GM23248 (cell line): Measurements from ENCODE around the gene FAM168A. TPM values are rescaled to one million over a fixed set of nuclear protein-coding genes. Genes with fewer than 3 reads are reported as not detected.
"Not testable (repeated sequence)": the region's sequence is repeated elsewhere in the genome, so short reads cannot be mapped to it uniquely, and the experiment has no call there.

Experiments
- DNase-seq: peaks from one replicate; pipeline ENCODE4 v3.0.0-alpha.2; 2015
- H2AFZ ChIP-seq: fragments of 200-600 bp; sonication (generic); 2 replicates; pipeline ENCODE4 v1.6.1; 2016; ENCODE audit warnings: antibody characterized with exemption
- H3F3A ChIP-seq: fragments of 200-600 bp; sonication (generic); 2 replicates; pipeline ENCODE4 v1.6.1; 2016; ENCODE audit warnings: mild to moderate bottlenecking, antibody characterized with exemption, mixed run types; ENCODE audit not compliant: insufficient read depth
- H3K27ac ChIP-seq: fragments of 200-600 bp; sonication (generic); 2 replicates; pipeline ENCODE4 v1.5.1; 2016; ENCODE audit warnings: mild to moderate bottlenecking
- H3K27me3 ChIP-seq: fragments of 200-600 bp; sonication (generic); replicated peaks from 2 replicates; pipeline ENCODE4 v1.6.1; 2016; ENCODE audit warnings: mild to moderate bottlenecking; ENCODE audit not compliant: insufficient read depth
- H3K36me3 ChIP-seq: fragments of 200-600 bp; sonication (generic); 2 replicates; pipeline ENCODE4 v1.6.1; 2016; ENCODE audit warnings: low read depth, mild to moderate bottlenecking
- H3K4me1 ChIP-seq: fragments of 200-600 bp; sonication (generic); 2 replicates; pipeline ENCODE4 v1.6.1; 2016; ENCODE audit warnings: mild to moderate bottlenecking; ENCODE audit not compliant: insufficient read depth
- H3K4me2 ChIP-seq: fragments of 200-600 bp; sonication (generic); one replicate; pipeline ENCODE4 v1.6.1; 2016; ENCODE audit warnings: mild to moderate bottlenecking; ENCODE audit not compliant: unreplicated experiment
- H3K4me3 ChIP-seq: fragments of 200-600 bp; sonication (generic); 2 replicates; pipeline ENCODE4 v1.5.1; 2016; ENCODE audit warnings: mild to moderate bottlenecking
- H3K79me2 ChIP-seq: fragments of 200-600 bp; sonication (generic); 2 replicates; pipeline ENCODE4 v1.6.1; 2016; ENCODE audit warnings: mild to moderate bottlenecking; ENCODE audit not compliant: insufficient read depth
- H3K9ac ChIP-seq: fragments of 200-600 bp; sonication (generic); 2 replicates; pipeline ENCODE4 v1.6.1; 2016; ENCODE audit warnings: mild to moderate bottlenecking
- H3K9me2 ChIP-seq: fragments of 200-600 bp; sonication (generic); 2 replicates; pipeline ENCODE4 v1.6.1; 2016; ENCODE audit warnings: mixed run types, mild to moderate bottlenecking, moderate library complexity; ENCODE audit not compliant: insufficient read depth
- H3K9me3 ChIP-seq: fragments of 200-600 bp; sonication (generic); one replicate; pipeline ENCODE4 v1.6.1; 2017; ENCODE audit warnings: low read depth
- H4K20me1 ChIP-seq: fragments of 200-600 bp; sonication (generic); 2 replicates; pipeline ENCODE4 v1.6.0; 2016; ENCODE audit not compliant: insufficient read depth
- EZH2 ChIP-seq: fragments of 200-600 bp; sonication (generic); IDR thresholded peaks from 2 replicates; pipeline ENCODE4 v1.6.1; 2018; ENCODE audit warnings: antibody characterized with exemption, mild to moderate bottlenecking; ENCODE audit not compliant: insufficient read depth, poor library complexity, severe bottlenecking
- EZH2phosphoT487 ChIP-seq: fragments of 200-600 bp; sonication (generic); IDR thresholded peaks from 2 replicates; pipeline ENCODE4 v1.6.1; 2018; ENCODE audit warnings: antibody characterized with exemption, moderate library complexity, mild to moderate bottlenecking, low read depth; ENCODE audit not compliant: insufficient read depth
- WGBS, 2 experiments: methylation state at CpG; one replicate each; pipeline ENCODE4 v1.1.6; 2015 to 2017; ENCODE audit warnings: low lambda C conversion rate in 2 of 2, low coverage in 1 of 2; ENCODE audit errors: missing lambda C conversion rate in 2 of 2; 5-methylcytosine and 5-hydroxymethylcytosine counted together
- in situ Hi-C: fragments of 300-500 bp; cut with MboI; formaldehyde crosslinking; loops from 2 replicates; pipeline ENCODE4 v1.15.0; 2020
- polyA plus RNA-seq: library from polyadenylated mRNA; unstranded; fragments of >200 nt; fragmentation: Nextera tagmentation; extraction: Ambion mirVana; gene quantifications from 2 replicates; pipeline ENCODE4 v1.2.1, GENCODE V29; 2016
- total RNA-seq: library from RNA; depleted of rRNA; stranded (reverse); fragments of >200 nt; shearing (Covaris generic); gene quantifications from 2 replicates; pipeline ENCODE4 v1.2.3, GENCODE V29; 2014

Gene FAM168A
- total and polyA plus RNA-seq, 2 experiments from 2014 or later = 9.1 to 26.4 TPM

- Histone ChIP-seq H3K9me2 (no peaks in the 10 kb centered on the region), H3K9me3 (no peaks in the 10 kb centered on the region), H3K4me3 (no peak overlapping the region), H2AFZ (no peak overlapping the region), H3K9ac (no peak overlapping the region), H3K36me3 (no peaks in the 10 kb centered on the region), H4K20me1 (no peaks in the 10 kb centered on the region), H3K27ac (no peak overlapping the region), H3K4me2 (no peak overlapping the region), H3K79me2 (peaks cover 85% of the 10 kb centered on the region), H3F3A (peaks cover 27% of the 10 kb centered on the region), H3K27me3 (no peaks in the 10 kb centered on the region), H3K4me1 (peaks cover 13% of the 10 kb centered on the region)
- no peak for DNase-seq
- in situ Hi-C loops = no loop called here
- TF ChIP-seq EZH2 (no peak), EZH2phosphoT487 (no peak)
- WGBS, 2 experiments = 92 to 97% methylated on average over 2 of the region's 2 CpGs
Observed at GRCh38 chr11:73477518-73477917, 120.4 kb downstream of the FAM168A start.

- H3K79me2 ChIP-seq = peaks cover 84% of the 10 kb centered on the region
- no peak overlapping the region for H3K9ac ChIP-seq
- peaks cover 6% of the 10 kb centered on the region for H3K4me1 ChIP-seq
- in situ Hi-C loops = no loop called here
- no peaks in the 10 kb centered on the region for H3K9me3 ChIP-seq
- H3K4me3 ChIP-seq = no peak overlapping the region
- no peak for DNase-seq
- peaks cover 14% of the 10 kb centered on the region for H3F3A ChIP-seq
- no peak for TF ChIP-seq EZH2
- no peak for TF ChIP-seq EZH2phosphoT487
- H3K27ac ChIP-seq = no peak overlapping the region
- no peaks in the 10 kb centered on the region for H4K20me1 ChIP-seq
- H3K27me3 ChIP-seq = no peaks in the 10 kb centered on the region
- no peaks in the 10 kb centered on the region for H3K36me3 ChIP-seq
- H3K4me2 ChIP-seq = no peak overlapping the region
- no peak overlapping the region for H2AFZ ChIP-seq
- no peaks in the 10 kb centered on the region for H3K9me2 ChIP-seq
Observed at GRCh38 chr11:73475549-73476095, 122.3 kb downstream of the FAM168A start.

GRCh38 chr11:73473252-73473651 is 124.7 kb downstream of the FAM168A start:
- Histone ChIP-seq H3K4me1 (no peaks in the 10 kb centered on the region), H3K27me3 (no peaks in the 10 kb centered on the region), H3K4me2 (no peak overlapping the region), H3K36me3 (no peaks in the 10 kb centered on the region), H3K9me2 (no peaks in the 10 kb centered on the region), H3K27ac (no peak overlapping the region), H3K9ac (no peak overlapping the region), H2AFZ (no peak overlapping the region), H3K9me3 (no peaks in the 10 kb centered on the region), H4K20me1 (no peaks in the 10 kb centered on the region), H3F3A (no peaks in the 10 kb centered on the region), H3K79me2 (peaks cover 77% of the 10 kb centered on the region), H3K4me3 (no peak overlapping the region)
- WGBS, 2 experiments = 94 to 100% methylated on average over 1 of the region's 1 CpG
- in situ Hi-C loops = no loop called here
- TF ChIP-seq EZH2 (no peak), EZH2phosphoT487 (no peak)
- DNase-seq = no peak

DNA sequence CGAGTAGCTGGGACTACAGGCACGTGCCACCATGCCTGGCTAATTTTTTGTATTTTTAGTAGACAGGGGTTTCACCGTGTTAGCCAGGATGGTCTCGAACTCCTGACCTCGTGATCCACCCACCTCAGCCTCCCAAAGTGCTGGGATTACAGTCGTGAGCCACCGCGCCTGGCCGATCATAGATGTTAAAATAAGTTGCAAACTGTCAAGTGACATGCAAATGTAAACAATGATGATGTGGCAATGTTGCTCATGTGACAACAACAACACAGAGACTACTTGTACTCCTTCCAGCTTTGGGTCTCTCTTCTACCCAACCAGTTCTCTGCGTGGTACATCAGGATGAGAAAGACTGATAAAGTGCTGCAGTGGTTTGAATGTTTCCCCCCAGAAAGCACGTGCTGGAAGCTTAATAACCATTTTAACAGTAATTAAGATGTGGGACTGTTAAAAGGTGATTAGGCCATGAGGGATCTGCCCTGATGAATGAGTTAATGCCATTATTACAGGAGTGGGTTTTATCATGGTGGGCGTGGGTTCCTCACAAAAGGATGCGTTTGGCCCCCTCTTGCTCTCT is 127.8 kb downstream of the FAM168A start:
- H3K4me2 ChIP-seq, H3K27me3 ChIP-seq, H3K9ac ChIP-seq, H3K9me3 ChIP-seq, H3K27ac ChIP-seq, H3K36me3 ChIP-seq, in situ Hi-C loops, H4K20me1 ChIP-seq, H3K4me3 ChIP-seq, H2AFZ ChIP-seq, DNase-seq, H3K9me2 ChIP-seq: not testable (repeated sequence)
- WGBS, 2 experiments = 95 to 98% methylated on average over 13 of the region's 13 CpGs
- Histone ChIP-seq H3F3A (peaks cover 10% of the 10 kb centered on the region), H3K4me1 (peaks cover 10% of the 10 kb centered on the region), H3K79me2 (peaks cover 52% of the 10 kb centered on the region)

GRCh38 chr11:73469401-73469800 is 128.5 kb downstream of the FAM168A start:
- Histone ChIP-seq H2AFZ (no peak overlapping the region), H3K79me2 (peaks cover 44% of the 10 kb centered on the region), H3F3A (peaks cover 17% of the 10 kb centered on the region), H3K9me3 (no peaks in the 10 kb centered on the region), H3K4me1 (peaks cover 18% of the 10 kb centered on the region), H3K9ac (no peak overlapping the region), H3K4me3 (no peak overlapping the region), H3K27me3 (no peaks in the 10 kb centered on the region), H3K4me2 (no peak overlapping the region), H4K20me1 (no peaks in the 10 kb centered on the region), H3K36me3 (no peaks in the 10 kb centered on the region), H3K27ac (no peak overlapping the region), H3K9me2 (no peaks in the 10 kb centered on the region)
- no peak for TF ChIP-seq EZH2
- TF ChIP-seq EZH2phosphoT487 = no peak
- no peak for DNase-seq
- in situ Hi-C loops = no loop called here
- WGBS, 2 experiments = 100% methylated on average over 3 of the region's 3 CpGs
